SK-N-MC (cell line): ENCODE measurements around the gene TMEM245.

Experiments
- EZH2 ChIP-seq: fragments of 200-600 bp; sonication (generic); IDR thresholded peaks from one replicate; pipeline ENCODE4 v1.6.1; 2017; ENCODE audit warnings: antibody characterized with exemption
- FOXP2 ChIP-seq: optimal IDR thresholded peaks from 2 replicates; pipeline ENCODE3; 2011; ENCODE audit warnings: mild to moderate bottlenecking, moderate library complexity; ENCODE audit not compliant: insufficient read depth; ENCODE audit errors: extremely low read length, control extremely low read depth
- POLR2AphosphoS5 ChIP-seq: IDR thresholded peaks from 2 replicates; pipeline ENCODE4 v1.6.1; 2012; ENCODE audit warnings: mild to moderate bottlenecking, low read depth, low read length, borderline replicate concordance

DNA sequence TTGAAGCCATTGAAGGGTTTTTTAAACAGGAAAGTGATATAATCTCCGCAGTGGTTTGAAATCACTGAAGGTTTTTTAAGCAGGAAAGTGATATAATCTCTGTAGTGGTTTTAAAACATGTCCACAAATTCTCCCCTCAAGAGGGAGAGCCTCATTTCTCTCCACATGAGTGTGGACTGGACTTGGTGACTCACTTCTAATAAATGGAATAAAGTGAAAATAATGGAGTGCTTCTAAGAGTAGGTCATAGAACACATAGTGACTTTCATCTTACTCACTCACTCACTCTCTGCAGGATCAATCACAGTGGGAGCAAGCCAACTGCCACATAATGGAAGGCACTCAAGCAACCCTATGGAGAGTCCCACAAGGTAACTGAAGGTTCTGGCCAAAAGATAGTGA, 118.5 kb downstream of the TMEM245 start:
- TF ChIP-seq POLR2AphosphoS5 (no peak), EZH2 (no peak), FOXP2 (no peak)
